ENCODE results near the gene PCGF3.

The PCGF3 gene

DNA sequence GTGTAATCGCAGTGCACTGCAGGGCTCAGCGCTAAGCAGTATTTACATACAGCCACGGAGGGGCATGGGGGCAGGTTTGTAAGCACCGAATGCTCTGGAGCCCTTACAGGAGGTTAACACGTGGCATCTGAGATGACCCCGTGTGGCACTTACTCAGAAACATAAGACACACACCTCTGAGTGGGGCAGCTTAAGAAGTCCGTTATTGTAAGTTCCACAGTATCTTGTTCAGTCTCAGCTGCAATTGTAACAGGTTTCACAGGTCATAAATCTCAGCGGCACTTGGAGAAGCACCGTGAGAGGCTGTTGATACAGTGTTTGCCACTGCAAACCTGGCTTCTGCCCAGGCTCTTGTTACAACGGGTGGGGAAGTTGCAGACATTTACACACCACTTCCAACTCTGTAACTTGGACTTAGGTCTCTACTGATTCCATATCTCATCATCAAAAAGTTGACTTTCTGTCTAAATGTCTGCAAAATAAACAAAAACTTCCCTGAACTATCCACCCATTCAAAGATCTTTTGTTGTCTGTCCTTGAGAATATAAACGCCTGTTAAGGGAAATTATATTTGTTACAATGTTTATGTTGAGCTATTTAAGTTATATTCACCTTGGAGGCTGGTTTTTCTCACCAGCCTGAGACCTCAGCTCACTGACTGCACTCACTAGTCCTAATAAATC is 110.0 kb downstream of the PCGF3 start:
- no peak overlapping the region for H3K4me3 ChIP-seq (ENCODE audit: low read depth, low read length)
- no peaks in the 10 kb centered on the region for H3K36me3 ChIP-seq (ENCODE audit: control insufficient read depth in 2 of 2, insufficient read depth in 1 of 2, low read length in 2 of 2)
- H3K27ac ChIP-seq (ENCODE audit: extremely low read depth, low read depth, low read length) = no peak overlapping the region
- 0 out of 2 replicates have a peak, but pooled peaks have one; percentile 14 for TF ChIP-seq TRIM28 (IDR thresholded peaks at IDR 0.05; ENCODE audit: borderline replicate concordance, low read length)
- TF ChIP-seq ZNF354C (tag by site-specific recombination; IDR thresholded peaks at IDR 0.05; ENCODE audit: borderline replicate concordance, low read depth) = no peak
- TF ChIP-seq ZNF600 (tag by site-specific recombination; IDR thresholded peaks at IDR 0.05) = peak; percentile 67
- no peak for TF ChIP-seq ZNF426 (tag by site-specific recombination; IDR thresholded peaks at IDR 0.05)
- TF ChIP-seq OSR2 (tag by site-specific recombination; IDR thresholded peaks at IDR 0.05) = peak; percentile 96
- peak; percentile 54; the same call in 1 of the 2 replicates for TF ChIP-seq ZNF394 (tag by site-specific recombination; IDR thresholded peaks at IDR 0.05; ENCODE audit: borderline replicate concordance)
- peak; percentile 82; the same call in 1 of the 2 replicates for TF ChIP-seq SCRT1 (tag by site-specific recombination; IDR thresholded peaks at IDR 0.05; ENCODE audit: borderline replicate concordance)
- TF ChIP-seq ZBTB44 (tag by site-specific recombination; IDR thresholded peaks at IDR 0.05) = peak; percentile 83
- no peak for TF ChIP-seq ZNF692 (tag by site-specific recombination; IDR thresholded peaks at IDR 0.05)
- TF ChIP-seq GLI4 (tag by site-specific recombination; IDR thresholded peaks at IDR 0.05) = no peak
- 0 out of 2 replicates have a peak, but pooled peaks have one; percentile 23 for TF ChIP-seq ZNF610 (tag by site-specific recombination; IDR thresholded peaks at IDR 0.05; ENCODE audit: borderline replicate concordance)
- peak; percentile 48 for TF ChIP-seq GLIS2 (tag by site-specific recombination; IDR thresholded peaks at IDR 0.05)
- TF ChIP-seq ZNF341 (tag by site-specific recombination; IDR thresholded peaks at IDR 0.05; ENCODE audit: low read depth) = peak; percentile 87
- TF ChIP-seq OVOL3 (tag by site-specific recombination; IDR thresholded peaks at IDR 0.05) = no peak
- TF ChIP-seq FEZF1 (tag by site-specific recombination; IDR thresholded peaks at IDR 0.05) = peak; percentile 61
- TF ChIP-seq ZNF558 (tag by site-specific recombination; IDR thresholded peaks at IDR 0.05) = no peak
- TF ChIP-seq ZNF214 (tag by site-specific recombination; IDR thresholded peaks at IDR 0.05; ENCODE audit: borderline replicate concordance) = no peak
- TF ChIP-seq ZNF23 (tag by site-specific recombination; IDR thresholded peaks at IDR 0.05; ENCODE audit: borderline replicate concordance) = no peak
- TF ChIP-seq SCRT2 (tag by site-specific recombination; IDR thresholded peaks at IDR 0.05) = peak; percentile 92
- no peak for TF ChIP-seq ZNF2 (tag by site-specific recombination; IDR thresholded peaks at IDR 0.05)
- TF ChIP-seq SP7 (tag by site-specific recombination; IDR thresholded peaks at IDR 0.05) = peak; percentile 66; the same call in 1 of the 2 replicates
- peak; percentile 94 for TF ChIP-seq GLIS1 (tag by site-specific recombination; IDR thresholded peaks at IDR 0.05)
- ChIA-PET POLR2A (interaction anchor here (0.7 kb wide), 1 partner anchor 58 kb away, joined by 4 read pairs; no protein-coding TSS in a partner anchor), CTCF (interaction anchor here (0.7 kb wide), 2 partner anchors 172 to 194 kb away, joined by 3 read pairs; no protein-coding TSS in a partner anchor)
- no peaks in the 10 kb centered on the region for H3K9me3 ChIP-seq (ENCODE audit: control insufficient read depth, insufficient read depth, low read depth, low read length)
- no peaks in the 10 kb centered on the region for H3K4me1 ChIP-seq (ENCODE audit: control insufficient read depth, insufficient read depth, low read length)
